ENCODE results near the gene AKNA. TPM values are rescaled to one million over a fixed set of nuclear protein-coding genes. Genes with fewer than 3 reads are reported as not detected.

Gene AKNA
- total RNA-seq, 2 donors from 2014 or later, result 204 to 246 TPM

DNA sequence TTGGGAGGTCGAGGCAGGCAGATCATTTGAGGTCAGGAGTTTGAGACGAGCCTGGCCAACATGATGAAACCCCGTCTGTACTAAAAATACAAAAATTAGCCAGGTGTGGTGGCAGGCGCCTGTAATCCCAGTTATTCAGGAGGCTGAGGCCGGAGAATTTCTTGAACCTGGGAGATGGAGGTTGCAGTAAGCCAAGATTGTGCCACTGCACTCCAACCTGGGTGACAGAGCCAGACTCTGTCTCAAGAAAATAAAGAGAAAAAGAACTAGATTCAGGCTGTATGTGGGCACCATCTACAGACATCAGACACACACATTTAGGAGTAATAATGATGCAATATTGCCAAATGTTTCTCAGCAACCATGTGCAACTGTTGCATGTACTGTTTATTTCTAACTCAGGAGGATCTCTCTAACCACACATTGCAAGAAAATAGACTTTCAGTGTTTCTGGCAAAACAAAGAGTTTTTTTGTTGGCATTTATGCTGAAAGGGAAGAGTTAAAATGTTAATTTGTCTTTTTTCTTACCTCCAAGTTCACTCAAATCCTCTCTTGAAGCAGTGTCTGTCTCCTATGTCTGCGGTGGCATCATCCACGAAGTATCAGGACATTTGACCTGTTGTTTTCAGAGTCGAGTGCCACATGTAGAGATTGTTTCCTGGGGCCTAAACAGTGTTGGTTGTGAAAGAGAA, 70.0 kb downstream of the AKNA start:
- H3K27ac Mint-ChIP-seq, result peak overlapping the region; percentile 88
- DNase-seq (no peak), ATAC-seq (replicated peaks in 1 of 2) (peak; percentile 43 to 59)
- H3K4me3 Mint-ChIP-seq, result peak overlapping the region in 1 of 2 donors; percentile 37
- no peaks in the 10 kb centered on the region for H3K9me3 Mint-ChIP-seq
- peaks cover 7% of the 10 kb centered on the region for H3K27me3 Mint-ChIP-seq (ENCODE audit: low read depth)
- H3K36me3 Mint-ChIP-seq (ENCODE audit: insufficient read depth in 2 of 2), result no peaks in the 10 kb centered on the region
- peaks cover 32% of the 10 kb centered on the region for H3K4me1 Mint-ChIP-seq (ENCODE audit: low read depth)

DNA sequence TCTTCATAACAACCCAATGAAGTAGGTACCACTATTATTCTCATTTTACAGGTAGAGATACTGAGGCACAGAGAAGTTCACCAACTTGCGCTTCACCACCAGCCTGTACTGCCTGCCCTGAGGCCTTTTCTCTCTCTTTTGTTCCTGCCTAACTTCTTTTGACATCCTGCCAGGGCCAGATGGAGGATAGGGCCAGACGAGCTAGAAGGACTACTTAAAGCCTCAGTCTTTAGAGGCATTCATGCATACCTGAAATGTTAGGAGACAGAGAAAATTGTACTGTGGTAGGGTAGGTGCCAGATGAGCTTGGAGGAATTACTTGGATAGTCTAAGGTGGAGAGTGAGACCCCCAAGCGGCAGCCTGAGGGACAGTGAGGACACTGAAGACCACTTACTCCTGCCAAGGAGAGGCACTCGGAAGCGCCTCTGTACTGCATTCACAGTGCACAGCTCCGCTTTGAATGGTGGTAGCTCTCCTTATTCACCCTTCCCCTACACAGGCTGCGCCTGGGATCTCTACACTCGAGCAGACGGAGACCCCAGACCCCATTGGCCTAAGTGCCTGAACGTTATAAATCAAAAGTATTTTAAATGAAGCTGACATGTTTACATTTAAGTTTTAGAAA, 71.1 kb downstream of the AKNA start:
- Mint-ChIP-seq H3K27ac (no peak overlapping the region), H3K9me3 (no peaks in the 10 kb centered on the region), H3K27me3 (ENCODE audit: low read depth) (peaks cover 7% of the 10 kb centered on the region), H3K36me3 (ENCODE audit: insufficient read depth in 2 of 2) (no peaks in the 10 kb centered on the region), H3K4me1 (ENCODE audit: low read depth) (peaks cover 24% of the 10 kb centered on the region), H3K4me3 (no peak overlapping the region)
- ATAC-seq (replicated peaks in 1 of 2) (no peak), DNase-seq (no peak)

- H3K9me3 Mint-ChIP-seq, result no peaks in the 10 kb centered on the region
- H3K4me3 Mint-ChIP-seq, result no peak overlapping the region
- ATAC-seq (replicated peaks in 1 of 2) (no peak), DNase-seq (no peak)
- peaks cover 20% of the 10 kb centered on the region for H3K4me1 Mint-ChIP-seq (ENCODE audit: low read depth)
- H3K27ac Mint-ChIP-seq, result no peak overlapping the region
- peaks cover 7% of the 10 kb centered on the region for H3K27me3 Mint-ChIP-seq (ENCODE audit: low read depth)
- H3K36me3 Mint-ChIP-seq (ENCODE audit: insufficient read depth in 2 of 2), result no peaks in the 10 kb centered on the region
These were observed 71.9 kb downstream of the AKNA start for GRCh38 chr9:114315723-114316363.

DNA sequence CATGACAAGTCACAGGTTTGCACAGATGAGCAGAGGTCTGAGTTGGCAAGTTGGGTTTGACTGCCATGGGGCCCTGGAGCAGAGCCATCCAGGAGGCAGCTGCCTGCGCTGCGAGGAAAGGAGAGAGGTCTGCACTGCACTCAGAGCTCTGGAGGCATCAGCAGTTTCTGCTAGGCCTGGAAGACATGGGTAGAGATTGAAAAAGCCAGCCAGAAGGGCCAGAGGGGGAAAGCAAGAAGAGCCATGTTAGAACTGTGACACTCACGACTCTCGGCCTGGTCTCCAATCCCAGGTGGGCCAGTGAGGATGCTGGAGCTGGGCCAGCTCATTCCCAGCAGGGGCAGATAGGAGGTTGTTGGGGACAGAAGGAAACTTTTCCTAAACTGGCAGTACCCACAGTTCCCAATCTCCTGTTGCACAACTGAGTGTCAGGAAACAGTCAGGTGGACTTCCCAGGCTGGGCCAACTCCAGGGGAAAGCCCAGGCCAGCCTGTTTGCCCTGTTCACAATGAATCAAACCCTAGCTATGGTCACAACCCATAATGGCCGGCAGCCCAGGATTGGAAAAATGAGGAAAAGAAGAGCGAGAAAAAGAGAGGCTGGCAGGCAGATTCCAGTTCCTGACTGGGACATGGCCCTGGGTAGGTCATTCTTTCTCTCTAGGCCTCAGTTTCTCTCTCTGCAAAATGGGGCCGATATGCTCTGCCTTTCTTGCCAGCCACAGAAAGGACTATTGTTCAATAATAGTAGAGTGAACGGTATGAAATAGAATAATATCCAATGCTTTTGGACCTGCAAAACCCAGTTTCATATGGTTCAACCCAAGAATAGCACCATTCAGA, 72.7 kb downstream of the AKNA start:
- H3K36me3 Mint-ChIP-seq (ENCODE audit: insufficient read depth in 2 of 2), result no peaks in the 10 kb centered on the region
- H3K27ac Mint-ChIP-seq, result no peak overlapping the region
- DNase-seq (no peak), ATAC-seq (replicated peaks in 1 of 2) (no peak)
- H3K9me3 Mint-ChIP-seq, result no peaks in the 10 kb centered on the region
- H3K4me1 Mint-ChIP-seq (ENCODE audit: low read depth), result peaks cover 20% of the 10 kb centered on the region
- peaks cover 7% of the 10 kb centered on the region for H3K27me3 Mint-ChIP-seq (ENCODE audit: low read depth)
- no peak overlapping the region for H3K4me3 Mint-ChIP-seq

GRCh38 chr9:114314256-114314867, 73.4 kb downstream of the AKNA start:
- no peaks in the 10 kb centered on the region for H3K36me3 Mint-ChIP-seq (ENCODE audit: insufficient read depth in 2 of 2)
- no peak for DNase-seq
- H3K4me3 Mint-ChIP-seq, result no peak overlapping the region
- H3K9me3 Mint-ChIP-seq, result no peaks in the 10 kb centered on the region
- ATAC-seq (replicated peaks in 1 of 2), result no peak
- H3K27me3 Mint-ChIP-seq (ENCODE audit: low read depth), result peaks cover 4% of the 10 kb centered on the region
- H3K27ac Mint-ChIP-seq, result peak overlapping the region; percentile 10
- H3K4me1 Mint-ChIP-seq (ENCODE audit: low read depth), result peaks cover 19% of the 10 kb centered on the region

DNA sequence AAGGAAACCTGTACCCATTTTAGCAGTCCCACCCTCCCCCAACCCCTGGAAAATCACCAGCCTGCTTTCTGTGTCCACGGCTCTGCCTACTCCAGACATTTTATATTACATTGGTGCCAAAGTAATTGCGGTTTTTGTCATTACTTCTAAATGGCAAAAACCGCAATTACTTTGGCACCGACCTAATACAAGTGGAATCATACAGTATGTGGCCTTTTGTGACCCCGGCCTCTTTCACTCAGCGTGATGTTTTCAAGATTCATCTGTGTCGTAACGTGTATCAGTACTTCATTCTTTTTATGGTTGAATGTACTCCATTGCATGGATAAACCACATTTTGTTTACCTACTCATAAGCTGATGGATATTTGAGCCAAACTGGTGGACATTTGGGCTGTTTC, 74.6 kb downstream of the AKNA start:
- Mint-ChIP-seq H3K27ac (no peak overlapping the region), H3K4me1 (ENCODE audit: low read depth) (peaks cover 8% of the 10 kb centered on the region), H3K9me3 (no peaks in the 10 kb centered on the region), H3K4me3 (no peak overlapping the region), H3K36me3 (ENCODE audit: insufficient read depth in 2 of 2) (no peaks in the 10 kb centered on the region), H3K27me3 (ENCODE audit: low read depth) (no peaks in the 10 kb centered on the region)
- ATAC-seq (replicated peaks in 1 of 2) (no peak), DNase-seq (no peak)

- H3K9me3 Mint-ChIP-seq, result no peaks in the 10 kb centered on the region
- peaks cover under 1% of the 10 kb centered on the region for H3K4me1 Mint-ChIP-seq (ENCODE audit: low read depth)
- no peaks in the 10 kb centered on the region for H3K36me3 Mint-ChIP-seq (ENCODE audit: insufficient read depth in 2 of 2)
- H3K27ac Mint-ChIP-seq, result no peak overlapping the region
- no peak for ATAC-seq (replicated peaks in 1 of 2)
- DNase-seq, result no peak
- H3K4me3 Mint-ChIP-seq, result no peak overlapping the region
- no peaks in the 10 kb centered on the region for H3K27me3 Mint-ChIP-seq (ENCODE audit: low read depth)
These were observed 75.3 kb downstream of the AKNA start for GRCh38 chr9:114312513-114312875.

GRCh38 chr9:114311571-114312512, 75.9 kb downstream of the AKNA start:
- Mint-ChIP-seq H3K4me3 (no peak overlapping the region), H3K36me3 (ENCODE audit: insufficient read depth in 2 of 2) (no peaks in the 10 kb centered on the region), H3K9me3 (no peaks in the 10 kb centered on the region), H3K27me3 (ENCODE audit: low read depth) (no peaks in the 10 kb centered on the region), H3K4me1 (ENCODE audit: low read depth) (no peaks in the 10 kb centered on the region), H3K27ac (no peak overlapping the region)
- ATAC-seq (replicated peaks in 1 of 2) (no peak), DNase-seq (no peak)

DNA sequence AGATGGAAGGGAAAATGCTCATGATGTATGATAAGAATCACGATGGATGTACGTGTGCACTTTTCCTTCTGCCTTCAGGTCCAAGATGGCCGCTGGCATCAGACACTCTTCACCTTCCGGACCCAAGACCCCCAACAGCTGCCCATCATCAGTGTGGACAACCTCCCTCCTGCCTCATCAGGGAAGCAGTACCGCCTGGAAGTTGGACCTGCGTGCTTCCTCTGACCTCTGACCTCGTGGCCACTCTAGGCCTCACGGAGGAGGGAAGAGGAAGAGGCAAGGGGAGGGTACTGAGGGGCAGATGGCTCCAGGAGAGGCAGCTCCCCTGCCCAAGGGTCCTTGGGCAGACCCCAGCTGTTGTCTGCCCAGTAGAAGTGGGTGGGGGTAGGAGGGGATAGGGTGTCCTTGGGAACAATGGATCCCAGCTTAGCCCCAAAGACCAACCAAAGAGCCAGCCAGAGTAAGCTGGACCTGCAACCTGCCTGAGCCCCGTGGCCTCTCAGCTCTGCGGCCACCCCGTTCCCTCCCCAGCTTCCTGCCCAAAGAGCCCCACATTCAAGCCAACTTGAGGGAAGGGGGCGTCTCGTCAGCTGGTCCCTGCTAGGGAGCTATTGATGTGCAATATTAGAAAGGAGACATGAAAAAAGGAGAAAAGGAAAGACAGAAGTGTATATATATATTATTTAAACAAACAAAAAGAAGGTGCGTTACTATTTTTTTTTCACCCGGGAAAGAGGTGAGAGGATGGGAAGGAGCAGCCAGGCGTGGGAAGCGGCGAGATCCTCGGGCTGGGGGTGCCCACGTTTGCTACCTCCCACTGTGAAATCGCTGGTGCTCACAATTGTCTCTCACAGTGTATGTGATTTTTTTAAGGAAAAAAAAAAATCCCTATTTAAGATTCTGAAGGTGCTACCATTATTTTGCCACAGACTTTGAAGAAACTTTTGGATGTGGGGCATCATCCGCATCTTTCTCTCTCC, 77.0 kb downstream of the AKNA start:
- no peak for DNase-seq
- no peaks in the 10 kb centered on the region for H3K27me3 Mint-ChIP-seq (ENCODE audit: low read depth)
- no peaks in the 10 kb centered on the region for H3K9me3 Mint-ChIP-seq
- peaks cover 4% of the 10 kb centered on the region for H3K4me1 Mint-ChIP-seq (ENCODE audit: low read depth)
- no peak for ATAC-seq (replicated peaks in 1 of 2)
- H3K27ac Mint-ChIP-seq, result no peak overlapping the region
- no peaks in the 10 kb centered on the region for H3K36me3 Mint-ChIP-seq (ENCODE audit: insufficient read depth in 2 of 2)
- no peak overlapping the region for H3K4me3 Mint-ChIP-seq

GRCh38 chr9:114309096-114309495, 78.7 kb downstream of the AKNA start:
- H3K27me3 Mint-ChIP-seq (ENCODE audit: low read depth), result no peaks in the 10 kb centered on the region
- no peak overlapping the region for H3K4me3 Mint-ChIP-seq
- no peak for DNase-seq
- no peak for ATAC-seq (replicated peaks in 1 of 2)
- H3K4me1 Mint-ChIP-seq (ENCODE audit: low read depth), result peaks cover 7% of the 10 kb centered on the region
- no peak overlapping the region for H3K27ac Mint-ChIP-seq
- no peaks in the 10 kb centered on the region for H3K9me3 Mint-ChIP-seq
- no peaks in the 10 kb centered on the region for H3K36me3 Mint-ChIP-seq (ENCODE audit: insufficient read depth in 2 of 2)

GRCh38 chr9:114308361-114308950, 79.3 kb downstream of the AKNA start:
- Mint-ChIP-seq H3K4me3 (no peak overlapping the region), H3K4me1 (ENCODE audit: low read depth) (peaks cover 7% of the 10 kb centered on the region), H3K9me3 (no peaks in the 10 kb centered on the region), H3K27ac (no peak overlapping the region), H3K27me3 (ENCODE audit: low read depth) (no peaks in the 10 kb centered on the region), H3K36me3 (ENCODE audit: insufficient read depth in 2 of 2) (no peaks in the 10 kb centered on the region)
- ATAC-seq (replicated peaks in 1 of 2) (no peak), DNase-seq (no peak)
